ENCODE measurements around the gene RHOG. TPM values are rescaled to one million over a fixed set of nuclear protein-coding genes. Genes with fewer than 3 reads are reported as not detected.
"Not testable (repeated sequence)": the region's sequence is repeated elsewhere in the genome, so short reads cannot be mapped to it uniquely, and the experiment has no call there.

Gene RHOG
- total RNA-seq, 1 experiment from 2014 or later = 12.0 TPM

GRCh38 chr11:3860898-3861393, 20.2 kb upstream of the RHOG start:
- in situ Hi-C loops (cut with HindIII; ENCODE audit: low sequenced_read_pairs); DNase-seq (ENCODE audit: low spot score): not testable (repeated sequence)

DNA sequence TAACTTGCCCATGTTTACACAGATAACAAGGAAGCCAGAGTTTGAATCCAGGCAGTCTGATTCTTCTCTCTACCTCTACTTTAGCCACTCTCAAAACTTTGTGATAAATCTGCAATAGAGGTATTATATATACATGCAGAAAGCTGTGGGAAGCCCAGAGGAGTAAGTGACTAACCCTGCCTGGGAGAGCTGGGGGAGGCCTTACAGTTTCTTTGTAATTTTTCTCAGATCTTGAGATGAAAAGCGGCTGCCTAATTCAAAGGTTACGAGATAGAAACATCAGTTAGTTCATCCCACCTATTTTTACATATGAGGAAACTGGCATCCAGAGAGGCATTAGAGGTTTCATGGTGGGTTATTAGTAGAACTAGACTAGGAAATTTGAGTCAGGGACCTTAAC, 19.6 kb upstream of the RHOG start:
- in situ Hi-C loops (cut with HindIII; ENCODE audit: low sequenced_read_pairs) = no loop called here
- DNase-seq (ENCODE audit: low spot score) = no peak

DNA sequence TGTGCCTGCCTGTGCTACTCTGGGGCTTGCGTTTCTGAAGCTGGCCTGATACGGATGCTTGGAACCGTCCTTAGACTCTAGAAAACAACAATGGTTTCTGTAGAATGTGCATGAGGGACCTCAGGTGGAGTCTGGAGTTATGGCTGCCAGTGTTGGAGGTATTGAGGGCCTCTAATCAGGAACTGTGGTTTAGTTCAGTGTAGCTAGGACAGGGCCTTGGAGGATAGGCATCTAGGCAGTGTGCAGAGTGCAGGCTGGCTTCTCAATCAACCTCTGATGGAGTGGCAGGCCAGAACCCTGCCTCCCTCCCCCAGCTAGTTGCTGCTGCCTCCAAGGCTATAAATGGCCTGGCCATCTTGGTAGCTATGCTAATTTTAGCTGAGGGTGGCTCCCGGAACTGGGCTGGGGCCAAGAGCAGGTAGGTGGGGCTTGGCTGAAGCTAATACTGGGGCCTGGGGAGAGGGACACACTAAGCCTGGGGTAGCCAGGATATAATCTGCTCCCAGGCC, 18.7 kb upstream of the RHOG start:
- DNase-seq (ENCODE audit: low spot score) = peak; percentile 72
- in situ Hi-C loops (cut with HindIII; ENCODE audit: low sequenced_read_pairs) = no loop called here

DNA sequence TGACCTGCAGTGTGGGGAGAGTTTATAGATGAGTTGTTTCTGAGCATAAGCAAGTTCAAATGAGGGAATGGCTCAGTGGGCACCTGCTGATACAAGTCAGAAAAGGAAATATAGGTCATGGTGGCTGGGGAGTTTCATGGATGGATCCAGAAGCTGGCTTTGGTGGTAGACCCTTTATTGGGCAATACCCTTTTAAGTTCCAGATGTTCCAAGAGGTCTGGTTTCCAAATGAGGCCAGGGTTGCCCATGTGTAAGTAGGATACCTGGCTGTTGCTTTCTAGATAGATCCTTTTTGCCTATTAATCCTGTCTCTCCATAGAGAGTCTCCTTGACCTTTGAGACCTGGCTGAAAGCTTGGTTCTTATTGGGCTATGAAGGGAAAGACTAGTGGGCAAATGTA, 16.9 kb upstream of the RHOG start:
- DNase-seq (ENCODE audit: low spot score) = no peak
- in situ Hi-C loops (cut with HindIII; ENCODE audit: low sequenced_read_pairs) = no loop called here

- DNase-seq (ENCODE audit: low spot score) = no peak
- in situ Hi-C loops (cut with HindIII; ENCODE audit: low sequenced_read_pairs) = no loop called here
Measured at GRCh38 chr11:3856856-3857553, 16.2 kb upstream of the RHOG start.

GRCh38 chr11:3855808-3856491, 15.2 kb upstream of the RHOG start:
- DNase-seq (ENCODE audit: low spot score) = peak; percentile 52
- in situ Hi-C loops (cut with HindIII; ENCODE audit: low sequenced_read_pairs) = no loop called here

GRCh38 chr11:3854977-3855807, 14.4 kb upstream of the RHOG start, which contains the start of gene STIM1:
Gene STIM1 (plus strand): TSS chr11:3855664. CDS start chr11:3856271, 607 bp downstream.
- in situ Hi-C loops (cut with HindIII; ENCODE audit: low sequenced_read_pairs) = no loop called here
- peak; percentile 92 for DNase-seq (ENCODE audit: low spot score)

DNA sequence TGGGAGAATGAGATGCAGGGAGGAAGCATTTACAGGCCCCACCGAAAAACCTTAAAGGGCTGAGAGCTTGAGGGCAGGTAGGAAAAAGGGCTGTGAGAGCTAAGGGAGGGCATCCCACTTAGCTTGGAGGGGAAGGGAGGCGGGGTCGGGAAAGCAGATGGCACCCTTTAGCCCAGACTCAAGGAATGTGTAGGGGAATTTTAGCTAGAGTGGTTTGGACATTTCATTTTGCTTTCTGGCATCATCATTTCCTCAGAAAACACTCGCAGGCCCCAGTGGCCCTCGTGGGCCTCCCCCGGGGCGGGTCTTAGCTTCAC, 13.9 kb upstream of the RHOG start:
- in situ Hi-C loops (cut with HindIII; ENCODE audit: low sequenced_read_pairs) = no loop called here
- no peak for DNase-seq (ENCODE audit: low spot score)

GRCh38 chr11:3853899-3854659, 13.3 kb upstream of the RHOG start:
- DNase-seq (ENCODE audit: low spot score) = no peak
- in situ Hi-C loops (cut with HindIII; ENCODE audit: low sequenced_read_pairs) = no loop called here

DNA sequence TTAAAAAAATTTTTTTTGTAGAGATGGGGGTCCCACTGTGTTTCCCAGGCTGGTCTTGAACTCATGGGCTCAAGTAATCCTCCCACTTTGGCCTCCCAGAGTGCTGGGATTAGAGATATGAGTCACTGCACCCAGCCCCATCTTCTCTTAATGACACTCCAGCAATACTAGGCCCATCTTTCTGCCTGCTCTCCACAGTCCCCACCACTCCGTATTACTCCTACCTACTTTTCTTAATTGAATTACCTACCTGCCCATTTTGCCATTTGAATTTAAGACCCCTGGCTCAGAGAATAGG, 12.7 kb upstream of the RHOG start:
- in situ Hi-C loops (cut with HindIII; ENCODE audit: low sequenced_read_pairs) = no loop called here
- no peak for DNase-seq (ENCODE audit: low spot score)

DNA sequence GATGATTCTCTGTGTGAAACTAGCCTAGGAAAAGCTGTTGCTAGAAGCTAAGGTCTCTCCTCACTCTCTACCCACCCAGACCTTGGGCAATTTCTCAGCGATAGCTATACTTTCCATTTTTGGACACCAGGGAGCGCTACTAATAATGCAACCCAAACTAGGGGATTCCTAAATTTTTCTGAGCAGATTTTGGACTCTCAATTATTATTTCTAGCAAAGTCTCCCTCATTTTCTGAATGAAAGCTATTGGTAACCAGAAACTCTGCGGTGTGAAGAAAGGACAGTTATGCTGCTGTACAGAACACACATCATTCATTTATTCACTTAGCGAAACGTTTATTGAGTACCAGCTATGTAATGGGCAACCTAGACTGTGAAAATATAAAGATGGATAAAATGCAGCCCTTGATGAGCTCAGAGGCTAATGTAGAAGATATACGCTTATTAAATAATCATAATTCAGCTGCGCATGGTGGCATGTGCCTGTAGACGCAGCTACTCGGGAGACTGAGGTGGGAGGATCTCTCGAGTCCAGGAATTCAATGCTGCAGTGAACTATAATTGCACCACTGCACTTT, 8.6 kb upstream of the RHOG start:
- DNase-seq (ENCODE audit: low spot score) = peak; percentile 60
- in situ Hi-C loops (cut with HindIII; ENCODE audit: low sequenced_read_pairs) = no loop called here

DNA sequence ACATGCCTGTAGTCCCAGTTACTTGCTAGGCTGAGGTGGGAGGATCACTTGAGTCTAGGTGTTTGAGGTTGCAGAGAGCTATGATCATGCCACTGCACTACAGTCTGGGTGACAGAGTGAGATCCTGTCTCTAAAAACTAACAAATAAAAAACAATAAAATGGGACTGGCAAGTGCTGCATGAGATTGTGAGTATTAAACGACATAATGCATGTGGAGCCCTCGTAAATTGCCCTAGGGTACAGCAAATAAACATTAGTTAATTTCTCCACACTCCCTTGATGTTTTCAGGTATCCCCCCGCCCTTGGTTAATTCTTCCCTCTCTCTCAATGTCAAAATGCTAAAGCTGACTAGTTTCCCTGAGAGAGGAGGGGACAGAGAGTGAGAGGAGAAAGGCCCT, 4.9 kb upstream of the RHOG start:
- no peak for DNase-seq (ENCODE audit: low spot score)
- in situ Hi-C loops (cut with HindIII; ENCODE audit: low sequenced_read_pairs) = no loop called here

DNA sequence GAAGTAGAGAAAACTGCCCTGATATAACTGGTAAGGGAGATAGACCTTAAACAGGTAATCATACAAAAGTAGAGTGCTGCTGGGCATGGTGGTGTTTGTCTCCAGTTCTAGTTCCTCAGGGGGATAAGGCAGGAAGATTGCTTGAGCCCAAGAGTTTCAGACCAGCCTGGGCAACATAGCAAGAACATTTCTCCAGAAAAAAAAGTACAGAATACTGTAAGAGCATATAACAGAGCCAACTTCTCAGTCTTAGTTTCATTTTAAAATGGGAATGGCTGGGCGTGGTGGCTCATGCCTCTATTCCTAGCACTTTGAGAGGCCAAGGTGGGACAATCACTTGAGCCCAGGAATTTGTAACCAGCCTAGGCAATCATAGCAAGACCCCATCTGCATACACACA, 4.5 kb upstream of the RHOG start:
- in situ Hi-C loops (cut with HindIII; ENCODE audit: low sequenced_read_pairs) = no loop called here

DNA sequence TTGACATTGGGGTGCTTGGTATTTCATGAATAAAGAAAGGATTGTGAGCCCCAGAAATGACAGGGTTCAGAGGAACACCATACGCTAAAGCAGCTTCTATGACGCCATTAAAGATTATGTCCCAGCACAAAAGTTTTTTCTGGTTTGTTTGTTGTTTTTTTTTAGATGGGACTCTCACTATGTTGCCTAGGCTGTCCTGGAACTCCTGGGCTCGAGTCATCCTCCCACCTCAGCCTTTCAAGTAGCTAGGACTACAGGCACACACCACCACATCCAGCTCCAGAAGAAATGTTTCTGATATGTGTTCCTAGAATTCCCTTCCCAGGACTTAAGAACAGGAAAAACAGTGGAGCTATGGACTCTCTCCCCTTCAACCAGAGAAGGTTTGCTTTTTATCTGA, 2.6 kb upstream of the RHOG start:
- DNase-seq (ENCODE audit: low spot score) = no peak
- in situ Hi-C loops (cut with HindIII; ENCODE audit: low sequenced_read_pairs) = no loop called here

More for the DNA sequence above, 4.5 kb upstream of the RHOG start:
- DNase-seq (ENCODE audit: low spot score) = no peak

- peak; percentile 82 for DNase-seq (ENCODE audit: low spot score)
- in situ Hi-C loops (cut with HindIII; ENCODE audit: low sequenced_read_pairs) = no loop called here
Measured at GRCh38 chr11:3841426-3842350, 929 bp upstream of the RHOG start.

DNA sequence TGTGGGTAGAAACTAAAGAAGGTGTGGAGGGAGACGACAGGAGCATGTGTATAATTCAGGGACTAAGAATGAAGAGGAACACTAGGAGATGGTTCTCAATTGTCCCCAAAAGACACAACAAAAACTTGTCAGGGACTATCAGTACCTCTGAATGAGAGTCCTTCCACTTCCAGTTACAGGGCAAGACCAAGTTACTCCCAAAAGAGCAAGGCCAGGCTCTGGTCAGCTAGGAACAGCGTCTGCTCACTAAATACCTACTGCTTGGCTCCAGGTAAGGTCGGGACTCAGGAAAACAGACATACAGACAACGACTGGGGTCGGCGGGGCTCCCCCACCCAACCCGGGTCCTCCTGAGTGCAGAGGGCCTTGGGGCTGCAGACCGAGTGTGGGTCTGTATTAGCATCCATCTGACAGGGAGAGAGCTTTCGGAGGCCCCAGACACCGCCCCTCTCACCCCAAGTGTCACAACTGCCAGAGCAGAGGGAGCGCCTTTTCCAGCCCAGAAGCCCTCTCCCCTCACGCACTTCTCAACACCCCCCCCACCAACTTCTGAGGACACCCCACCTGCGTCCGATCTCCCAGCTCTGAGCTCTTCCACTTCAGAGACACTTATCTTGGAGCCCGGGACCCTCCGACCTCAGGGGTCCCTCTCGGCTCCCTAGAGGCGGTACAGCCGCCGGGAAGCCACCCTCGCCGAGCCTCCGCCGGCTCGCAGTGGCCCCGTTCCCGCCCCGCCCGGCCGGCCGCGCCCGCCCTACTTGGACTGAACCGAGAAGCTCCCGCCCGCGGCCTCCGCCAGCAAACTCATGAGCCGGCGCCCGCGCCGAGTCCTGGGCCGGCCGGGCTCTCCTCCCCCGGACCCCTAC, 522 bp downstream of the RHOG start:
- DNase-seq (ENCODE audit: low spot score) = no peak
- in situ Hi-C loops (cut with HindIII; ENCODE audit: low sequenced_read_pairs) = no loop called here

DNA sequence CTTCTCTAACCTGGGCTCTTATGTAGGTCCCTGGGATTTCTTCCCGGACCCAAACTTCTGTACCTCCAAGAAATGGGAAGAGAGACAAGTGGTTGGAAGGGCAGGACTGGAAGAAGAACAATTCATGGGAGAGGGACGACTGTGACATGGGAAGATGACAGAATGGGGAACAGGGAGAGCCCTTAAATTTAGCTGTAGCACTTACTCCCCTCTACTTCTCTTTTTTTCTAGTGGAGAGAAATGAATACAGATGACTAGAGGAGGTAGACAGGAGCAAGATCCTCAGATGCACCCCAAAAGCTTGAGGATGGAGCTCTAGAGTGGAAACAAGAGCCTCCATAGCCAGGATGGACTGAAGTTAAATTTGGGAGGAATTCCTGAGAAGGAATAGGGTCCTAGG, 2.3 kb downstream of the RHOG start:
- in situ Hi-C loops (cut with HindIII; ENCODE audit: low sequenced_read_pairs) = no loop called here
- no peak for DNase-seq (ENCODE audit: low spot score)
